Motor neuron (in vitro differentiated cells): ENCODE results near the gene AHNAK2. TPM values are rescaled to one million over a fixed set of nuclear protein-coding genes. Genes with fewer than 3 reads are reported as not detected.
A peak's percentile ranks its signal among the peaks of the same experiment; 100 is the strongest.
"Not testable (repeated sequence)": the region's sequence is repeated elsewhere in the genome, so short reads cannot be mapped to it uniquely, and the experiment has no call there.

Experiments
- ATAC-seq, 8 experiments: fragments of 200-7000 bp; cut with Tn5 transposase; replicated peaks in 6 of 8; 2 replicates each; pipeline ENCODE4 v1.8.0; 2021; ENCODE audit warnings: mild to moderate bottlenecking in 8 of 8, moderate library complexity in 8 of 8
- H3K27ac ChIP-seq, 2 donors: fragments of 250-450 bp; sonication (Bioruptor Pico); 2 replicates each; pipeline ENCODE4 v1.9.0; 2021; ENCODE audit warnings: antibody characterized with exemption in 2 of 2, mild to moderate bottlenecking in 2 of 2, moderate library complexity in 1 of 2
- H3K4me1 ChIP-seq, 2 donors: fragments of 250-450 bp; sonication (Bioruptor Pico); replicated peaks in 1 of 2; 2 replicates each; pipeline ENCODE4 v1.6.1; 2021; ENCODE audit warnings: antibody characterized with exemption in 2 of 2, mild to moderate bottlenecking in 2 of 2, moderate library complexity in 1 of 2
- H3K4me3 ChIP-seq, 5 donors: fragments of 250-450 bp; sonication (Bioruptor Pico); 2 replicates each; pipeline ENCODE4 v1.9.0; 2021; ENCODE audit warnings: antibody characterized with exemption in 5 of 5, mild to moderate bottlenecking in 5 of 5, moderate library complexity in 4 of 5
- whole genome bisulfite sequencing, 10 experiments: fragments of 450-650 bp; shearing (Covaris generic); methylation state at CpG; one replicate each; pipeline ENCODE4 v1.0.0; 2022; 5-methylcytosine and 5-hydroxymethylcytosine counted together
- in situ Hi-C, 9 experiments: fragments of 400-800 bp; cut with MboI; loops; one replicate each; pipeline ENCODE4 v1.15.0; 2021; ENCODE audit warnings: low sequenced_read_pairs in 9 of 9, low pct_unique_long_range_greater_than_20kb in 2 of 9; ENCODE audit not compliant: unreplicated experiment in 9 of 9
- total RNA-seq, 8 experiments: library from RNA; unstranded; fragments of 300-600 nt; gene quantifications; 2 replicates each; pipeline versions ENCODE4 v1.2.3 to v1.2.4, GENCODE V29; 2022

The AHNAK2 gene
- total RNA-seq, 8 experiments from 2014 or later, result 1.1 to 34.2 (median 1.5) TPM

DNA sequence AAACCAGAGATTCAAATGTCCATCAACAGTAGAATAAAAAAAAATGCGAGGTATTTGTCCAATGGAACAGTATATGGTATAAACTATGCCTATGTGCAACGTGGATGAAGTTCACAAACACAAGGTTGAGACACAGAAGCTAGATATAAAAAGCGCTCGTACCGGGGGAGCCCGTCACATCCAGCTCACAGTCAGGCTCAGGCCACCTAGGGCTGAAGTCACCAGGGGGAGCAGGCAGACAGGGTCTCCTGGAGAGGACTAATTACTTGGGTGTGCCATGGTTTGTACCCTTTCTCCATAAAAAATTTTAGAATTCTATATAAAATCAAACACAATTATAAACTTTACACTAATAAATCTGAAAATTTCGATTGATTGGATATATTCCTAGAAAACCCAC, 13.6 kb downstream of the AHNAK2 start:
- Histone ChIP-seq H3K4me3 (no peak overlapping the region), H3K4me1 (peaks cover 4 to 15% of the 10 kb centered on the region in 2 donors), H3K27ac (no peak overlapping the region)
- 0 to 96% (median 52%) methylated on average over 1 to 7 of the region's 7 CpGs; no CpG with 5 or more reads in 1 of the 10 experiments for WGBS, 10 experiments
- in situ Hi-C loops, result no loop called here
- no peak for ATAC-seq

DNA sequence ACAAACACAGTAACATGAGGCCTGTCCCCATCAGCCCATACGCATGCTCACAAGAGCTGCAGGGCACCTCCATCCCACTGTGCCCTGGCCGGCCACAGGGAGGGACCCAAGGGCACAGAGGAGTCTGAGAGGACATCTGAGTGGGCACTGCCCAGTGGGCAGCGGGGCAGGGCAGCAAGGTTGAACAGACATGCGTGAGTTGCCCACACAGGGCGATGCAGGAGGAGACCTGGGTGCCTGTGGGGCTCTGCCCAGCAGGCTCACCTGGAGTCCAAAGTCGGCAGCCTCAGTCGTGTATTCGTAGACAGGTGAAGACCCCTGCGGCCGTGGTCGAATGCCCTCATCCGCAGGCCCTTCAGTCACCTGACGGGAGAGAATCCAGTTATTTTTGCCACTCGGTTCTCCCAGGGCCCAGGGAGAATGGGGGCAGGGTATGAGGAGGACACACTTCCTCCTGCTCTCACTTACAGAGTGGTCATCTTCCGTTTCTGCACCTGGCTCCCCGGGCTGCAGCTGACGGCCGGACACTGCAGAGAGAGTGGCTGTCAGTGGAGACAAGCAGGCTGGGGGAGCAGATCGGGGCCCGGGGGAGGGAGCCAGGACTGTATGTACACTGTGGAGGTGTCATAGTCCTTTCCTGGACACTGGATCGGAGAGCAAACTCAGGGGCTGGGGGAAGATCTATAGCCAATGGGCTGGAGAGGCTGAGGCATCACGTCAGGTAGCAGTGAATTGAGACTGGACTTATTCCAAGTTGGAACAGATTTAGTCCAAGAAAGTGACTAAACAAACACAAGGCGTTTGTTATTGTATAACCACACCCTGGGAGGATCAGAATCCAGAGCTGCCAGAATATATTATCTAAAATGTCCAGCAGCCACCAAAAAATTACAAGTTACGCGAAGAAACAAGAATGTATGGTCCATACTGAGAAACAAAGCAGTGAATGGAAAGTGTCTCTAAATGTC, 20.7 kb downstream of the AHNAK2 start:
- in situ Hi-C loops, result no loop called here
- 38 to 90% (median 75%) methylated on average over 1 to 10 of the region's 25 CpGs; no CpG with 5 or more reads in 1 of the 10 experiments for WGBS, 10 experiments
- Histone ChIP-seq H3K4me3 (no peak overlapping the region), H3K27ac (no peak overlapping the region), H3K4me1 (no peaks in the 10 kb centered on the region)
- peak in 2 of 8 experiments; percentile 62 to 77 for ATAC-seq

- no peak for ATAC-seq
- H3K4me1 ChIP-seq, result no peaks in the 10 kb centered on the region
- no peak overlapping the region for H3K4me3 ChIP-seq
- 47 to 92% (median 67%) methylated on average over 4 to 6 of the region's 14 CpGs; no CpG with 5 or more reads in 7 of the 10 experiments for WGBS, 10 experiments
- in situ Hi-C loops, result no loop called here
- no peak overlapping the region for H3K27ac ChIP-seq
Observed at GRCh38 chr14:104956290-104956890, 21.8 kb downstream of the AHNAK2 start.

- no peaks in the 10 kb centered on the region for H3K4me1 ChIP-seq
- in situ Hi-C loops, result no loop called here
- ATAC-seq, result no peak
- no peak overlapping the region for H3K27ac ChIP-seq
- no peak overlapping the region for H3K4me3 ChIP-seq
- WGBS, 10 experiments, result no CpG with 5 or more reads among the region's 3 CpGs
Observed at GRCh38 chr14:104955396-104955770, 22.8 kb downstream of the AHNAK2 start.

GRCh38 chr14:104954746-104955395, 23.3 kb downstream of the AHNAK2 start:
- H3K27ac ChIP-seq, result no peak overlapping the region
- ATAC-seq, result no peak
- 40 to 76% (median 61%) methylated on average over 2 to 6 of the region's 13 CpGs; no CpG with 5 or more reads in 4 of the 10 experiments for WGBS, 10 experiments
- no peaks in the 10 kb centered on the region for H3K4me1 ChIP-seq
- no peak overlapping the region for H3K4me3 ChIP-seq
- in situ Hi-C loops, result no loop called here

DNA sequence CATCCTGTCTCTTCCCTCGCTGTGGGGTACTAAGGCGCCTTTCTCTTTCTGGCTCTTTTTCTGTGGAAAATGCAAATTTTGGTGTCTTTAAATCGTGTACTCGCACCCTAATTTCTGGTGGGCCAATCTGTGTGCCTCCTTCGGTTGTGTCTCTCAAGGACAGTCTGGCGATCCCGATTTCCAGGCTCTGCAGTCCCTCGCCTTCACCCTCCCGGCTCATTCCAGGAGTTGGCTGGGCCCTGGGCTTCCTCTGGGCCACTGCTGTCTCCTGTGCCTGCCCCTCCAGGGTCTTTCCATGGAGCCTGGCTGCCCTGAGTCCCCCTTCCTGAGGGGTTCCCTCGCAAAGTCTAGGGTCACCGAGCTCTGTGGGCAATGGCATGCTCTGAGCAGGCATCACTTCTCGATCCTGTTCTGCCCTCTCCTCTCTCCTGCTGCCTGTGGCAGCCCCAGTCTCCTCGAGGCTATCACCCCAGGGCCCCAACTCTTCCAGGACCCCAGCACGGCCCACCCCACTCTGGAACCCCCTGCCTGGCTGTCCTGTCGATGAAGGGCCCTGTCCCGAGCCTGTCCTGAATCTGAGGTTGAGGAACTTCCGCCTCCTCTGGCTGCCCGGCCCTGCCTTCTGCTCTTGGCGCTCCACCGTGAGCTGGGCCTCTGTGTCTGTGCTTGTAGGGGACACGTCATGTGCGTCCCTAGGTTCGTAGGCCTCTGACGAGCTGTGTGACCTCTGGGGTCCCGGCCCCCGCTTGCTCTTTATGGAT, 24.1 kb downstream of the AHNAK2 start:
- ATAC-seq, result no peak
- 58 to 100% (median 83%) methylated on average over 1 to 12 of the region's 26 CpGs; no CpG with 5 or more reads in 1 of the 10 experiments for WGBS, 10 experiments
- no peak overlapping the region for H3K27ac ChIP-seq
- no peak overlapping the region for H3K4me3 ChIP-seq
- in situ Hi-C loops, result no loop called here
- H3K4me1 ChIP-seq, result no peaks in the 10 kb centered on the region

DNA sequence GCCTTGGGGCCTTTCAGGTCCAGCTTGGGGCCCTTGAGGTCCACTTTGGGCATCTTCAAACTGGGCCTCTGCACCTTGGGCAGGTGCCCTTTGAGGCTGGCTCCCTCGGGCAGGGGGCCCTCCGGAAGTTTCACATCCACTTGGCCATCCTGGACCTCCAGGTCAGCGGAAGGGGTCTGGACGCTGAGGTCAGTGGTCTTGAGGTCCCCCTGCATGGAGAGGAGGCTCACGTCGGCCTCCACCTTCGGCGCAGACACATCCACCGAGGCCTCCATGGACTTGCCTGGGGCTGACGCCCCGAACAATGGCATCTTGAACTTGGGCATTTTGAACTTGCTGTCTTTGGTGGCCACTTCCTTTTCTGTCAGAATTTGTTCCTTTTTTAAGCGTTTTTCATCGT, 25.1 kb downstream of the AHNAK2 start:
- ATAC-seq, result no peak
- Histone ChIP-seq H3K4me1 (no peaks in the 10 kb centered on the region), H3K27ac (no peak overlapping the region), H3K4me3 (no peak overlapping the region)
- in situ Hi-C loops, result no loop called here
- WGBS, 10 experiments, result 40 to 100% (median 71%) methylated on average over 1 to 10 of the region's 13 CpGs; no CpG with 5 or more reads in 1 of the 10 experiments

GRCh38 chr14:104951863-104952657, 26.1 kb downstream of the AHNAK2 start:
- ATAC-seq, in situ Hi-C loops: not testable (repeated sequence)

GRCh38 chr14:104950701-104951100, 27.5 kb downstream of the AHNAK2 start:
- WGBS, 10 experiments, result no CpG with 5 or more reads among the region's 15 CpGs
- in situ Hi-C loops, H3K4me3 ChIP-seq, ATAC-seq, H3K27ac ChIP-seq, H3K4me1 ChIP-seq: not testable (repeated sequence)

More at GRCh38 chr14:104951863-104952657, 26.1 kb downstream of the AHNAK2 start:
- not testable (repeated sequence) for H3K4me1 ChIP-seq, H3K4me3 ChIP-seq, H3K27ac ChIP-seq
- 33 to 88% (median 73%) methylated on average over 1 to 13 of the region's 28 CpGs; no CpG with 5 or more reads in 6 of the 10 experiments for WGBS, 10 experiments

DNA sequence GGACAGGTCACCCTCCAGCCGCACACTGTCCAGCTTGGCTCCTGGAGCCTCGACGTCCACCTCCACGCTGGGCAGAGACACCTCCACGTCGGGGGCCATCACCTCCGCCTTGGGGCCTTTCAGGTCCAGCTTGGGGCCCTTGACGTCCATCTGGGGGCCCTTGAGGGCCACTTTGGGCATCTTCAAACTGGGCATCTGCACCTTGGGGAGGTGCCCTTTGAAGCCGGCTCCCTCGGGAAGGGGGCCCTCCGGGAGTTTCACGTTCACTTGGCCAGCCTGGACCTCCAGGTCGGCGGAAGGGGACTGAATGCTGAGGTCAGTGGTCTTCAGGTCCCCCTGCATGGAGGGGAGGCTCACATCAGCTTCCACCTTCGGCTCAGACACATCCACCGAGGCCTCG, 28.2 kb downstream of the AHNAK2 start:
- no CpG with 5 or more reads among the region's 17 CpGs for WGBS, 10 experiments
- no peak for ATAC-seq
- Histone ChIP-seq H3K4me3 (no peak overlapping the region), H3K27ac (no peak overlapping the region), H3K4me1 (no peaks in the 10 kb centered on the region)
- in situ Hi-C loops, result no loop called here

GRCh38 chr14:104949406-104949955, 28.7 kb downstream of the AHNAK2 start:
- in situ Hi-C loops, H3K4me1 ChIP-seq, H3K4me3 ChIP-seq, ATAC-seq, H3K27ac ChIP-seq: not testable (repeated sequence)
- 81 to 100% (median 100%) methylated on average over 1 to 4 of the region's 24 CpGs; no CpG with 5 or more reads in 7 of the 10 experiments for WGBS, 10 experiments

DNA sequence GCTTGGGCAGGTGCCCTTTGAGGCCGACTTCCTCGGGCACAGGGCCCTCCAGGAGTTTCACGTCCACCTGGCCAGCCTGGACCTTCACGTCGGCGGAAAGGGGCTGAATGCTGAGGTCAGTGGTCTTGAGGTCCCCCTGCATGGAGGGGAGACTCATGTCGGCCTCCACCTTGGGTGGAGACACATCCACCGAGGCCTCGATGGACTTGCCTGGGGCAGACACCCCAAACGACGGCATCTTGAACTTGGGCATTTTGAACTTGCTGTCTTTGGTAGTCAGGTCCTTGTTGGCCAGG, 29.5 kb downstream of the AHNAK2 start:
- no peak overlapping the region for H3K27ac ChIP-seq
- ATAC-seq, result no peak
- H3K4me3 ChIP-seq, result no peak overlapping the region
- H3K4me1 ChIP-seq, result no peaks in the 10 kb centered on the region
- WGBS, 10 experiments, result 100% methylated on average over 1 of the region's 11 CpGs; no CpG with 5 or more reads in 9 of the 10 experiments
- in situ Hi-C loops, result no loop called here
